GM21381 (cell line): ENCODE measurements around the gene UNC45B.
"Not testable (repeated sequence)": the region's sequence is repeated elsewhere in the genome, so short reads cannot be mapped to it uniquely, and the experiment has no call there.

ENCODE experiments used
- ATAC-seq: cut with Tn5 transposase; IDR thresholded peaks from one replicate; pipeline ENCODE4 v1.9.1; 2021; ENCODE audit warnings: mild to moderate bottlenecking, moderate library complexity; ENCODE audit not compliant: unreplicated experiment

UNC45B gene

GRCh38 chr17:35147375-35147905 lies at the start of gene UNC45B:
Gene UNC45B, plus strand, starts transcription at chr17:35147817. Its CDS starts 447 bp downstream, at chr17:35148264.
- ATAC-seq = no peak

GRCh38 chr17:35099908-35100307 lies 47.7 kb upstream of the UNC45B start:
- ATAC-seq = no peak

GRCh38 chr17:35101036-35101435 lies 46.6 kb upstream of the UNC45B start:
- ATAC-seq = no peak

GRCh38 chr17:35101725-35102124 lies 45.9 kb upstream of the UNC45B start:
- ATAC-seq = no peak

GRCh38 chr17:35103271-35103670 lies 44.3 kb upstream of the UNC45B start:
- no peak for ATAC-seq

GRCh38 chr17:35104844-35105450 lies 42.7 kb upstream of the UNC45B start:
- ATAC-seq = no peak

GRCh38 chr17:35110791-35111190 lies 36.8 kb upstream of the UNC45B start:
- not testable (repeated sequence) for ATAC-seq

- no peak for ATAC-seq
Observed at GRCh38 chr17:35116845-35117244, 30.8 kb upstream of the UNC45B start.

GRCh38 chr17:35117984-35118383 lies 29.6 kb upstream of the UNC45B start:
- ATAC-seq = no peak

- ATAC-seq = peak; percentile 83
Observed at GRCh38 chr17:35119370-35120165, 28.0 kb upstream of the UNC45B start, which contains the start of gene RAD51D. Gene RAD51D, minus strand, starts transcription at chr17:35119860. Its CDS starts 247 bp downstream, at chr17:35119613.

- no peak for ATAC-seq
Observed at GRCh38 chr17:35121315-35121714, 26.3 kb upstream of the UNC45B start, which contains the start of gene FNDC8. Gene FNDC8, plus strand, starts transcription at chr17:35121615. Its CDS starts 79 bp downstream, at chr17:35121694.

GRCh38 chr17:35127751-35128514 lies 19.7 kb upstream of the UNC45B start:
- no peak for ATAC-seq

GRCh38 chr17:35129154-35129972 lies 18.3 kb upstream of the UNC45B start:
- ATAC-seq = no peak

- ATAC-seq = no peak
Observed at GRCh38 chr17:35129973-35130351, 17.7 kb upstream of the UNC45B start.

GRCh38 chr17:35130392-35130791 lies 17.2 kb upstream of the UNC45B start:
- ATAC-seq = no peak

- ATAC-seq = no peak
Observed at GRCh38 chr17:35132099-35132498, 15.5 kb upstream of the UNC45B start.

GRCh38 chr17:35132816-35133550 lies 14.6 kb upstream of the UNC45B start:
- ATAC-seq = no peak

- ATAC-seq = no peak
Observed at GRCh38 chr17:35135322-35135721, 12.3 kb upstream of the UNC45B start.

- no peak for ATAC-seq
Observed at GRCh38 chr17:35138218-35138617, 9.4 kb upstream of the UNC45B start.
